Inflammatory macrophage (primary cell): ENCODE data around the gene PPP1R12B.
"Not testable (repeated sequence)": the region's sequence is repeated elsewhere in the genome, so short reads cannot be mapped to it uniquely, and the experiment has no call there.

Experiments
- DNase-seq, 2 donors: peaks; one replicate each; pipeline ENCODE4 v3.0.0-alpha.2; 2020 to 2022

The PPP1R12B gene

GRCh38 chr1:202588503-202589189 is 240.1 kb downstream of the PPP1R12B start:
- DNase-seq, result no peak

GRCh38 chr1:202589190-202589930 is 240.9 kb downstream of the PPP1R12B start:
- DNase-seq, result no peak

GRCh38 chr1:202590126-202590525 is 241.6 kb downstream of the PPP1R12B start:
- DNase-seq, result no peak

GRCh38 chr1:202590975-202591411 is 242.5 kb downstream of the PPP1R12B start:
- DNase-seq, result peak; percentile 8 to 58

- DNase-seq, result no peak
These were observed 243.0 kb downstream of the PPP1R12B start for GRCh38 chr1:202591515-202591914.

GRCh38 chr1:202592146-202592545 is 243.6 kb downstream of the PPP1R12B start:
- DNase-seq, result no peak

GRCh38 chr1:202593845-202594244 is 245.3 kb downstream of the PPP1R12B start:
- no peak for DNase-seq

GRCh38 chr1:202596638-202597037 is 248.1 kb downstream of the PPP1R12B start:
- no peak for DNase-seq

GRCh38 chr1:202597090-202597761 is 248.7 kb downstream of the PPP1R12B start:
- no peak for DNase-seq

- DNase-seq, result peak; percentile 46 to 69
These were observed 251.4 kb downstream of the PPP1R12B start for GRCh38 chr1:202599669-202600431.

- no peak for DNase-seq
These were observed 252.0 kb downstream of the PPP1R12B start for GRCh38 chr1:202600432-202601041.

GRCh38 chr1:202603435-202603834 is 254.9 kb downstream of the PPP1R12B start:
- DNase-seq, result no peak

- no peak for DNase-seq
These were observed 257.0 kb downstream of the PPP1R12B start for GRCh38 chr1:202605515-202605914.

- DNase-seq, result not testable (repeated sequence)
These were observed 263.5 kb downstream of the PPP1R12B start for GRCh38 chr1:202612036-202612435.

GRCh38 chr1:202613571-202613970 is 265.1 kb downstream of the PPP1R12B start:
- no peak for DNase-seq

- DNase-seq, result peak; percentile 24 to 42
These were observed 266.1 kb downstream of the PPP1R12B start for GRCh38 chr1:202614363-202615207.

GRCh38 chr1:202615208-202615500 is 266.7 kb downstream of the PPP1R12B start:
- not testable (repeated sequence) for DNase-seq

GRCh38 chr1:202615501-202616354 is 267.2 kb downstream of the PPP1R12B start:
- DNase-seq, result peak; percentile 96

- DNase-seq, result peak; percentile 14 to 53
These were observed 267.9 kb downstream of the PPP1R12B start for GRCh38 chr1:202616355-202616915.

GRCh38 chr1:202619012-202619411 is 270.5 kb downstream of the PPP1R12B start:
- not testable (repeated sequence) for DNase-seq
